ENCODE measurements around the gene GMFB. TPM values are rescaled to one million over a fixed set of nuclear protein-coding genes. Genes with fewer than 3 reads are reported as not detected.
A peak's percentile ranks its signal among the peaks of the same experiment; 100 is the strongest.

The GMFB gene
- total and polyA plus RNA-seq, 9 of the 15 experiments (the other 6 are each of a cell fraction or from before 2014, with no cell fraction given), result 14.0 to 31.7 (median 20.5) TPM

DNA sequence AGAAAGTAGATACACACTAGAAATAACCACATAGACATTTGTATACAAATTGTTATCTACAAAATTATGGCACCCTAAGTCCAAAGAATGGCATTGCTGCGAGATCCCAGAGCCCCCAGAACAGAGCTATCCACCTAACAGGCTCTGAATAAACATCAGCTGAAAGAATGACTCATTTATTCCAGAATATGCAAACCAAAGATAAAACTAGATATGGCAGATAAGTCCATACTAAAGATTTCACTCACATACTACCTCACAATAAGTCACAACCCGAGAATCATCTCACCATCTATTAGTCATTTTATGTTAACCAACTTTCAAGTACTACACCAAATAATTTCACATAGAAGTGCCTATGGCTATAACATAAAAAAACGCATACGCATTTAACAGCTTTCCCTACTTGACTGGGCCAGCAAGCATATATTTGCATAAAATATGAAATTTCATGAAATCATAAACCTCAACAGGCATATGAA is 53.2 kb downstream of the GMFB start (continued):
- TF ChIP-seq POLR2AphosphoS2 (IDR thresholded peaks at IDR 0.05; ENCODE audit: low read length) (no peak), SRSF7 (optimal IDR thresholded peaks at IDR 0.05; ENCODE audit: low read depth, low read length) (no peak), TEAD4 (IDR thresholded peaks at IDR 0.05; ENCODE audit: low read length) (peak; percentile 83), TEAD4 (CRISPR knock-in tag; IDR thresholded peaks at IDR 0.05; ENCODE audit: borderline replicate concordance) (no peak), POLR3A (IDR thresholded peaks at IDR 0.05; ENCODE audit: borderline replicate concordance, extremely low read depth, insufficient read depth, insufficient read length) (no peak), NFYB (IDR thresholded peaks at IDR 0.05; ENCODE audit: extremely low read depth, insufficient read length) (no peak), ZFPM2 (CRISPR knock-in tag; IDR thresholded peaks at IDR 0.05) (no peak), BCOR (IDR thresholded peaks at IDR 0.05) (no peak), RBFOX2 (IDR thresholded peaks at IDR 0.05; ENCODE audit: low read depth, low read length) (no peak), TCFL5 (CRISPR knock-in tag; conservative IDR thresholded peaks at IDR 0.05) (no peak), SRF (CRISPR knock-in tag; IDR thresholded peaks at IDR 0.05) (no peak), SMAD4 (CRISPR knock-in tag; conservative IDR thresholded peaks at IDR 0.05) (no peak), DPF2 (IDR thresholded peaks at IDR 0.05) (peak; percentile 95), HMG20B (CRISPR knock-in tag; IDR thresholded peaks at IDR 0.05) (no peak), CXXC5 (CRISPR knock-in tag; IDR thresholded peaks at IDR 0.05) (no peak), ATF7 (IDR thresholded peaks at IDR 0.05) (peak; percentile 62; the same call in 1 of the 2 replicates), ZEB2 (IDR thresholded peaks at IDR 0.05) (no peak), PRPF4 (IDR thresholded peaks at IDR 0.05; ENCODE audit: insufficient read depth, low read depth, low read length, poor library complexity, severe bottlenecking) (no peak), HDAC1 (IDR thresholded peaks at IDR 0.05) (no peak), SIN3A (IDR thresholded peaks at IDR 0.05; ENCODE audit: borderline replicate concordance in 2 of 2, control insufficient read depth in 1 of 2, low read depth in 2 of 2, low read length in 2 of 2) (no peak)
- TF ChIP-seq, protein P1, sequence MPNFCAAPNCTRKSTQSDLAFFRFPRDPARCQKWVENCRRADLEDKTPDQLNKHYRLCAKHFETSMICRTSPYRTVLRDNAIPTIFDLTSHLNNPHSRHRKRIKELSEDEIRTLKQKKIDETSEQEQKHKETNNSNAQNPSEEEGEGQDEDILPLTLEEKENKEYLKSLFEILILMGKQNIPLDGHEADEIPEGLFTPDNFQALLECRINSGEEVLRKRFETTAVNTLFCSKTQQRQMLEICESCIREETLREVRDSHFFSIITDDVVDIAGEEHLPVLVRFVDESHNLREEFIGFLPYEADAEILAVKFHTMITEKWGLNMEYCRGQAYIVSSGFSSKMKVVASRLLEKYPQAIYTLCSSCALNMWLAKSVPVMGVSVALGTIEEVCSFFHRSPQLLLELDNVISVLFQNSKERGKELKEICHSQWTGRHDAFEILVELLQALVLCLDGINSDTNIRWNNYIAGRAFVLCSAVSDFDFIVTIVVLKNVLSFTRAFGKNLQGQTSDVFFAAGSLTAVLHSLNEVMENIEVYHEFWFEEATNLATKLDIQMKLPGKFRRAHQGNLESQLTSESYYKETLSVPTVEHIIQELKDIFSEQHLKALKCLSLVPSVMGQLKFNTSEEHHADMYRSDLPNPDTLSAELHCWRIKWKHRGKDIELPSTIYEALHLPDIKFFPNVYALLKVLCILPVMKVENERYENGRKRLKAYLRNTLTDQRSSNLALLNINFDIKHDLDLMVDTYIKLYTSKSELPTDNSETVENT (CRISPR knock-in tag; IDR thresholded peaks at IDR 0.05), result no peak
- TF ChIP-seq, protein P2, sequence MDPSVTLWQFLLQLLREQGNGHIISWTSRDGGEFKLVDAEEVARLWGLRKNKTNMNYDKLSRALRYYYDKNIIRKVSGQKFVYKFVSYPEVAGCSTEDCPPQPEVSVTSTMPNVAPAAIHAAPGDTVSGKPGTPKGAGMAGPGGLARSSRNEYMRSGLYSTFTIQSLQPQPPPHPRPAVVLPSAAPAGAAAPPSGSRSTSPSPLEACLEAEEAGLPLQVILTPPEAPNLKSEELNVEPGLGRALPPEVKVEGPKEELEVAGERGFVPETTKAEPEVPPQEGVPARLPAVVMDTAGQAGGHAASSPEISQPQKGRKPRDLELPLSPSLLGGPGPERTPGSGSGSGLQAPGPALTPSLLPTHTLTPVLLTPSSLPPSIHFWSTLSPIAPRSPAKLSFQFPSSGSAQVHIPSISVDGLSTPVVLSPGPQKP (CRISPR knock-in tag; IDR thresholded peaks at IDR 0.05), result no peak
- TF ChIP-seq, protein P3, sequence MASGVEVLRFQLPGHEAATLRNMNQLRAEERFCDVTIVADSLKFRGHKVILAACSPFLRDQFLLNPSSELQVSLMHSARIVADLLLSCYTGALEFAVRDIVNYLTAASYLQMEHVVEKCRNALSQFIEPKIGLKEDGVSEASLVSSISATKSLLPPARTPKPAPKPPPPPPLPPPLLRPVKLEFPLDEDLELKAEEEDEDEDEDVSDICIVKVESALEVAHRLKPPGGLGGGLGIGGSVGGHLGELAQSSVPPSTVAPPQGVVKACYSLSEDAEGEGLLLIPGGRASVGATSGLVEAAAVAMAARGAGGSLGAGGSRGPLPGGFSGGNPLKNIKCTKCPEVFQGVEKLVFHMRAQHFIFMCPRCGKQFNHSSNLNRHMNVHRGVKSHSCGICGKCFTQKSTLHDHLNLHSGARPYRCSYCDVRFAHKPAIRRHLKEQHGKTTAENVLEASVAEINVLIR (CRISPR knock-in tag; IDR thresholded peaks at IDR 0.05), result no peak
- TF ChIP-seq, protein P4, sequence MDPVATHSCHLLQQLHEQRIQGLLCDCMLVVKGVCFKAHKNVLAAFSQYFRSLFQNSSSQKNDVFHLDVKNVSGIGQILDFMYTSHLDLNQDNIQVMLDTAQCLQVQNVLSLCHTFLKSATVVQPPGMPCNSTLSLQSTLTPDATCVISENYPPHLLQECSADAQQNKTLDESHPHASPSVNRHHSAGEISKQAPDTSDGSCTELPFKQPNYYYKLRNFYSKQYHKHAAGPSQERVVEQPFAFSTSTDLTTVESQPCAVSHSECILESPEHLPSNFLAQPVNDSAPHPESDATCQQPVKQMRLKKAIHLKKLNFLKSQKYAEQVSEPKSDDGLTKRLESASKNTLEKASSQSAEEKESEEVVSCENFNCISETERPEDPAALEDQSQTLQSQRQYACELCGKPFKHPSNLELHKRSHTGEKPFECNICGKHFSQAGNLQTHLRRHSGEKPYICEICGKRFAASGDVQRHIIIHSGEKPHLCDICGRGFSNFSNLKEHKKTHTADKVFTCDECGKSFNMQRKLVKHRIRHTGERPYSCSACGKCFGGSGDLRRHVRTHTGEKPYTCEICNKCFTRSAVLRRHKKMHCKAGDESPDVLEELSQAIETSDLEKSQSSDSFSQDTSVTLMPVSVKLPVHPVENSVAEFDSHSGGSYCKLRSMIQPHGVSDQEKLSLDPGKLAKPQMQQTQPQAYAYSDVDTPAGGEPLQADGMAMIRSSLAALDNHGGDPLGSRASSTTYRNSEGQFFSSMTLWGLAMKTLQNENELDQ (CRISPR knock-in tag; IDR thresholded peaks at IDR 0.05; ENCODE audit: borderline replicate concordance), result no peak
